Activated CD4-positive, alpha-beta T cell treated with anti-CD3 and anti-CD28 coated beads, Interleukin-10, Interleukin-2, amounts not matched to agents 100 ng/mL and 50 ng/mL, durations not matched to agents 16 hours and 8 hours (primary cell): ENCODE data around the gene STK11IP.

Source experiments
- DNase-seq: peaks from one replicate; pipeline ENCODE4 v3.0.0-alpha.2; 2020

The STK11IP gene

GRCh38 chr2:219618733-219619122, 21.1 kb downstream of the STK11IP start:
- DNase-seq, result no peak

- DNase-seq, result no peak
Measured at GRCh38 chr2:219619235-219619634, 21.6 kb downstream of the STK11IP start.

- DNase-seq, result no peak
Measured at GRCh38 chr2:219620546-219620945, 22.9 kb downstream of the STK11IP start.

- no peak for DNase-seq
Measured at GRCh38 chr2:219621935-219622334, 24.3 kb downstream of the STK11IP start.

GRCh38 chr2:219622472-219622871, 24.8 kb downstream of the STK11IP start:
- DNase-seq, result no peak

GRCh38 chr2:219624565-219624964, 26.9 kb downstream of the STK11IP start:
- no peak for DNase-seq

GRCh38 chr2:219625179-219625578, 27.5 kb downstream of the STK11IP start:
- no peak for DNase-seq

GRCh38 chr2:219626540-219626939, 28.9 kb downstream of the STK11IP start:
- DNase-seq, result no peak

GRCh38 chr2:219627103-219628100, 29.7 kb downstream of the STK11IP start, which contains the start of gene SLC4A3:
Gene SLC4A3, plus strand, starts transcription at chr2:219627630. Its CDS starts 363 bp downstream, at chr2:219627993.
- no peak for DNase-seq

GRCh38 chr2:219628235-219628985, 30.8 kb downstream of the STK11IP start:
- no peak for DNase-seq

GRCh38 chr2:219628986-219629901, 31.6 kb downstream of the STK11IP start:
- DNase-seq, result no peak

GRCh38 chr2:219629976-219630695, 32.5 kb downstream of the STK11IP start:
- DNase-seq, result no peak

- no peak for DNase-seq
Measured at GRCh38 chr2:219630770-219631405, 33.2 kb downstream of the STK11IP start.

GRCh38 chr2:219631406-219631891, 33.8 kb downstream of the STK11IP start:
- DNase-seq, result no peak

GRCh38 chr2:219631904-219632759, 34.5 kb downstream of the STK11IP start:
- no peak for DNase-seq

GRCh38 chr2:219632760-219633105, 35.1 kb downstream of the STK11IP start:
- no peak for DNase-seq

GRCh38 chr2:219633276-219634065, 35.8 kb downstream of the STK11IP start:
- DNase-seq, result no peak

GRCh38 chr2:219634171-219634940, 36.7 kb downstream of the STK11IP start:
- DNase-seq, result no peak
